Activated CD4-positive, alpha-beta T cell treated with anti-CD3 and anti-CD28 coated beads for 48 hours (primary cell): Measurements from ENCODE around the gene PRDM7.
"Not testable (repeated sequence)": the region's sequence is repeated elsewhere in the genome, so short reads cannot be mapped to it uniquely, and the experiment has no call there.

ENCODE experiments used
- DNase-seq: peaks from one replicate; pipeline ENCODE4 v3.0.0-alpha.2; 2020

The PRDM7 gene

DNA sequence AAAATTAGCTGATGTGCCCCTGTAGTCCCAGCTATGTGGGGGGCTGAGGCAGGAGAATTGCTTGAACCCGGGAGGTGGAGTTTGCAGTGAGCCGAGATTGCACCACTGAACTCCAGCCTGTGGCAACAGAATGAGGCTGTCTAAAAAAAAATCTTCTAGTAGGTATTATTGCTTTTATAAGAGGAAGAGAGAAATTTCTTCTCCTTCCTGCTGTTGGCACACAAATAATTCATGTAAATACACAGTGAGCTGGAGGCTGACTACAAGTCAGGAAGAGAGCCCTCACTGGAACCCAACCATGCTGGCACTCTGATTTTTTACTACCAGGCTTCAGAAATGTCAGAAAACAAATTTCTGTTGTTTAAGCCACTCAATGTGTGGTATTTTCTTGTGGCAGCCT is 6.7 kb downstream of the PRDM7 start:
- no peak for DNase-seq

DNA sequence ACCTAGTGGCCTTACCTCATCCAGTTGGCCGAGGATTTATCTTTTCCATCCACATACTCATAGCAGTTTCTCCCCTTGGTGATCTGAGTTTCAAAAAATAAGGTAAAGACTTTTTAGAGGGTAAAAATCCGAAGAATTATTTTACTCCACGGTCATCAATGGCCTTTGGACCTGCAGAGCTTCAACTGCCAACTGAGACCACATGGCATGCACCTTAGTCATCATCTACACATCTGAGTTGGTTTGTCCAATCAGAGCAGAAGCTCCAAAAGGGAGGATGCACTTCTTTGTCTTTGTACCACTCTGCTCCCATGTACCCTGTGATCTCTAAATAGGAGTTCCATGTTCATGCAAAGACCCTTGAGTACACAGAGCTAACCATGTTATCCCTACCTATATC is 15.7 kb downstream of the PRDM7 start:
- DNase-seq = no peak

DNA sequence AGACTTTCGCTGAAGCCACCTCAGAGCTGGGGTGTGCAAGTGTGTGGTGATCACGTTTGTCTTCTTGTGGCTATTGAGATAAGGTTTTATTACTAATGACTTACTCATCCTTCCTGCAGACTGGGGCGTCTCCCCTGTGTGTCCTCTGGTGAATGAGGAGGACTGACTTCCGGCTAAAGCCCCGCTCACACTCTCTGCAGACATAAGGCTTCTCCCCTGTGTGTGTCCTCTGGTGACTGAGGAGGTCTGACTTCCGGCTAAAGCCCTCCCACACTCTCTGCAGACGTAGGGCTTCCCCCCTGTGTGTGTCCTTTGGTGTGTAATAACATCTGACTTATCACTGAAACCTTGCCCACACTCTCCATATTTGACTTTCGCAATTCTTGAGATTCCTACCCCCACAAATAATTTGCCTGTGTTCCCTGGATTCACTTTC is 19.4 kb downstream of the PRDM7 start:
- peak; percentile 49 for DNase-seq

DNA sequence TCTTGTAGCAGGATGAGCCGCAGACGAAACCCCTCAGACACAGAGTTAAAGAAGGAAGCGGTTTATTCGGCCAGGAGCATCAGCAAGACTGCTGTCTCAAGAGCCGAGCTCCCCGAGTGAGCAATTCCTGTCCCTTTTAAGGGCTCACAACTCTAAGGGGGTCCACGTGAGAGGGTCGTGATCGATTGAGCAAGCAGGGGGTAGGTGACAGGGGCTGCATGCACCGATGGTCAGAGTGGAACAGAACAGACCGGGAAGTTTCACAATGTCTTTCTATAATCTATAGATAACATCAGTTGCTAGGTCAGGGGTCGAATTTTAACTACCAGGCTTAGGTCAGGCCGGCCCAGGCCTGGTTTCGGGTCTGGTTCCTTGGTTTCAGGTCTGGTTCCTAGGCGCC is 20.6 kb downstream of the PRDM7 start:
- not testable (repeated sequence) for DNase-seq

DNA sequence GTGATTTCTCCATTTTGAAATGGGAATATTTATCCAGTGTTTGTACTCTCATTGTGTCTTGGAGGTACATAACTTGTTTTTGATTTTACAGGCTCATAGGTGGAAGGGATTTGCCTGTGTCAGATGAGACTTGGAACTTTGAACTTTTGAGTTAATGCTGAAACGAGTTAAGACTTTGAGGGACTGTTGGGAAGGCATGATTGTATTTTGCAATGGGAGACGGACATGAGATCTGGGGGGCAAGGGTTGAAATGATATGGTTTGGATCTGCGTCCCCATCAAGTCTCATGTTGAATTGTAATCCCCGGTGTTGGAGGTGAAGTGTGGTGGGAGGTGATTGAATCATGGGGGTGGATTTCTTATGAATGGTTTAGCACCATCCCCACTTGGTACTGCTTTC is 21.8 kb downstream of the PRDM7 start:
- no peak for DNase-seq

DNA sequence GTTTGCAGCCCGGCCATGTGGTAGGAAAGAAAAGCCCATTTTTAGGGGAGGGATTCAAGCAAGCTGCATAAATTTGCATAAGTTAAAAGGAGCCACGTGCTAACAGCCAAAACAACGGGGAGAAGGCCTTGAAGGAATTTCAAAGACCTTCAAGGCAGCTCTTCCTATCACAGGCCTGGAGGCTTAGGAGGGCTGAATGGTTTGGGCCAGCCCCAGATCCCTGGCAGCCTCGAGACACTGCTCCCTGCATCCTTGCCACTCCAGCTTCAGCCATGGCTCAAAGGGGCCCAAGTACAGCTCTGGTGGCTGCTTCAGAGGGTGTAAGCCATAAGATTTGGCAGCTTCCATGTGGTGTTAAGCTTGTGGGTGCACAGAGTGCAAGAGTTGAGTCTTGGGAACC is 22.6 kb downstream of the PRDM7 start:
- DNase-seq = no peak

DNA sequence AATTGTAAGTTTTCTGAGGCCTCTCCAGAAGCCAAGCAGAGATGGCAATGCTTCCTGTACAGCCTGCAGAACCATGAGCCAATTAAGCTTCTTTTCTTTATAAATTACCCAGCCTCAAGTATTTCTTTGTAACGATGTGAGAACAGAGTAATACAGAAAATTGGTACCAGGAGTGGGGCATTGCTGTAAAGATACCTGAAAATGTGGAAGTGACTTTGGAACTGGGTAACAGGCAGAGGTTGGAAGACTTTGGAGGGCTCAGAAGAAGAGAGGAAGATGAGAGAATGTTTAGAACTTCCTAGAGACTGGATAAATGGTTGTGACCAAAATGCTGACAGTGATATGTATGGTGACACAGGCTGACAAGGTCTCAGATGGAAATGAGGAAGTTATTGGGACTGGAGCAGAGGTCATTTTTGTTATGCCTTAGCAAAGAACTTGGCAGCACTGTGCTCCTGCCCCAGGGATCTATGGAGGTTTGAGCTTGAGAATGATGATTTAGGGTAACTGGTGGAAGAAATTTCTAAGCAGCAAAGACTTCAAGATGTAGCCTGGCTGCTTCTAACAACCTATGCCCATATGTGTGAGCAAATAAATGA is 23.1 kb downstream of the PRDM7 start:
- DNase-seq = no peak

DNA sequence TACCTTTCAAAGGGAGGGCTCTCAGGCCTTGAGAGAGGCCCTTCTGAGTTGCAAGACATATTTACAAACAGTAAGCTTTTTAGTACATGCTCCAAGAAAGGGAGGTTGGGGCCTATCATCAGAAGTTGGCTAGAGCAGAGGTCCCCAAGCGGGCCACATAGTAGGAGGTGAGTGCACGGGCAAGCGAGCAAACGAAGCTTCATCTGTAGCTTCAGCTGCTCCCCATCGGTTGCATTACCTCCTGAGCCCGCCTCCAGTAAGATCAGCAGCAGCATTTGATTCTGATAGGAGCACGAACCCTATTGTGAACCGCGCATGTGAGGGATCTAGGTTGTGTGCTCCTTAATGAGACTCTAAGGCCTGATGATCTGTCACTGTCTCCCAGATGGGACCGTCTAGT is 26.2 kb downstream of the PRDM7 start:
- no peak for DNase-seq

DNA sequence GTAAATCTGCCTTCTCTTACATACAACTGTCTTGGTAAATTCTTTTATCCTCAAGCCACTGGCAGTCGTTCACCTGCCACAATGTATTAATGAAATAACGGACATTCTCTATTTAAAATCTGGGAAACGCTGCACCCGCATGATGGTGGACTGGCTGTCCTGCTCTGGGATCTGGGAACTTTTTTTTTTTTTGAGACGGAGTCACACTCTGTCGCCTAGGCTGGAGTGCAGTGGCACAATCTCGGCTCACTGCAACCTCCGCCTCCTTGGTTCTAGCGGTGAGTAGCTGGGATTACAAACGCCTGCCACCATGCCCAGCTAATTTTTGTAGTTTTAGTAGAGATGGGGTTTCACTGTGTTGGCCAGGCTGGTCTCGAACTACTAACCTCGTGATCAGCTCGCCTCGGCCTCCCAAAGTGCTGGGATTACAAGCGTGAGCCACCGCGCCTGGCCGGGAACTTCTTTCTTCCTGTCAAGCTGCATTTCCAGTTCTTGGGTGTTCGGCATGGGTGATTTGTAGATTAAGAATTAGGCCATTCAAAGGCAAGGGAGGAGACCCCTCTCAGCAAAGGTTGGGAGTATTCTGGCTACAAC is 28.3 kb downstream of the PRDM7 start:
- DNase-seq = no peak

DNA sequence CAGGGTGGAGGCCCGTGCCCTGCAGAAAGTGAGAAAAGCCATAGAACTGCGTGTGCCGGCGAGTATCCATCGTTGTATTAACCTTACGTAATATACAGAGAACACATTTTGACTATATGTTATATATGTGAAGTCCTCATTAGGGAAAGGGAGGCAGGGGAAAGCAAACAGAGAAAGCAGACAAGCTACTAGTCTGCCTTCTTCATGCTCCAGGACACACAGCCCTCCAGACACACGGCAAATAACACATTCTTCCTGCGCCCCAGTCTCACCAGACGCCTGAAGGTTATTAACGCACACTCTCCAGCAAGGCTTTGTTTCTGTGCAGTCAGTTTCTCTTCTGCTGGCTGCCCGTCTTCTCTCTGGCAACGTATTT is 28.8 kb downstream of the PRDM7 start:
- no peak for DNase-seq

DNA sequence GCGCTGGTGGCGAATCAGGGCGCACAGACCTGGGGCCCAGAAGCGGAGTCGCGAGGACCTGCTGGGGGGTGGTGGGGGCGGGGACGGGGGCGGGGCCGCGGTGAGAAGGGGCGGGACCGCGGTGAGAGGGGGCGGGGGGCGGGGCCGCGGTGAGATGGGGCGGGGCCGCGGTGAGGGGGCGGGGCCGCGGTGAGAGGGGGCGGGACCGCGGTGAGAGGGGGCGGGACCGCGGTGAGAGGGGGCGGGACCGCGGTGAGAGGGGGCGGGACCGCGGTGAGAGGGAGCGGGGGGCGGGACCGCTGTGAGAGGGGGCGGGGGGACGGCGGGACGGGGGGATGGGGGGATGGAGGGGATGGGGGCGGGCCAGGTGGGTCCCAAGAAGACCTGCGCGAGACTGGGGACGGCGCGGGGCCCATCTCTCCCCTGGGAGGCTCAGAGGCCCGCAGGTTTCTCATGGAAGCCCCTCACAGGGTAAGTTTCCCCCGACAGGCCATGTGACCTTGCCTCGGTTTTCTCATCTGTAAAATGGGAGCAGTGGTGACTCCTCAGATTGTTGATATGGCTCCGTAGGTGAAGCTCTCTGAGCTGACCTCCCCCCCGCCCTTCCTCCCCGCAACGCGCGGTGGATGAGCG is 29.3 kb downstream of the PRDM7 start:
- no peak for DNase-seq

DNA sequence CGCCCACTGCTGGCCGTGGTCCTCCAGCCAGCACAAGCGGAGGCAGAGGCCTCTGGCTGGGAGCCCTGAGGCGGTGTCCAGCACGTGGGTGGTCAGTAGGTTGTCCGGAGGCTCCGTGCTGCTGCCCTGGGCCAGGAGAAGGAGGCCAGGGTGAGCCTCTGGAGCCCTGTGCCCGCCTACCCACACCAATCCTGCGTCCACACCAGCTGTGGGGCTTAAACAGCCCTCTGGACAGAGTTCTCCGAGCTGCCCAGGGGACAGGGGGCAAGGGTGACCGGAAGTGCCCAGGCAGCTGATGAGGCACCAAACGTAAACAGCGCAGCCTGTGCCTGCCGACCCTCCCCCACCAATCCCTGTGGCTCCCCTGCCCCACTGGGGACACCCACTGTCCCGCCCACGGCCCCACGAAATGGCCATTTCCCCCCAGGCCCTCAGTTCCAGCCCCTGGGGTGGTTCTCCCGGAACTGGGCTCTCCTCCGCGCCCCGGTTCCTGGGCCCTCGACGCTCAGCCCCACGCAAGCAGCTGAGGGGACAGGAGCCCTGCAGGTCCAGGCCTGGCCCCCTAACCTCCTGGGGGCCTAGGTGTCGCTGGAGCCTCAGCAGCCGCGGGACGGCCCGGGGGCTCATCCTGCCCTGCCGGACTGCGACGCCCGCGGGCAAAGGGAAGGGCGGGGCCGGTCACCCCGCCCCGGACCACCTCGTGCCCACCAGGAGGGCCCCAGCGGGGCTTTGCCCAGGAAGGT is 30.0 kb downstream of the PRDM7 start:
- DNase-seq = no peak

DNA sequence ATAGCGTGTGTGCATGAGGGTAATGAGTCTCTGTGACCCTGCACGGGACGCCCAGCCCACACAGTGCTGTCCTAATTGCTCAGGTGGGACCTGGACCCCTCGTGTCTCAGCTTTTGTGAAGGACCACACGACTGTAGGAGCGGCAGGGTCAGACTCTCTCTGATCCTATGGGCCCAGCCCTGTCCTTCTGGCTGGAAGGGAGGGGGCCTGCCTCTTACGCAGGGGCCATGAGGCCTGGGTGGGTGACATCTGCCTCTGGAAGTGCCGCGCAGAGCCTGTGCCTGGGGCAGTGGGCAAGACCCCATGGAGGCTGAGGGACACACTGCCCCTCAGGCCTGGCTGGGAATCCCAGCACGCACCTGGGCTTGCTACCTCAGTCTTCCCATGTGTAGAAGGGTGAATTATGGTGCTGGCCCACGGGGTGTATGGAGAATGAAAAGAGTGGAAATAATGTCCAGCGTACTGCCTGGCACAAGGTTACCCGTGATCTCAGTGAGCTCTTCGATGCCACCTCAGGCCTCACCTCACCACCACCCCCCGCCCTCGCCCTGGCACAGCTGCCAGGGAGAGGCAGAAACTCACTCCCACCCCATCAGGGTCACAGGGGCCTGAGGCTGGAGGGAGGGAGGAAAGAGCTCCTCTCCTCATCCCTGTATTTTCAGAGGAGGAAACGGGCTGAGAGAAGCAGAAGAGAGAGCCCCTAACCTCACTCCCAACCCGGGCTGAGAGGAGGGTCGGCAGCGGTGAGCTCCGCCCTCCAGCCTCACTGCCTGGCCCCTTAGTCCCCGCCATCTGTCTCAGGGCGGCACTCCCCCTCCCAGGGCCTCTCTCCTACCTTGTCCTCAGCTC is 30.8 kb downstream of the PRDM7 start:
- no peak for DNase-seq

DNA sequence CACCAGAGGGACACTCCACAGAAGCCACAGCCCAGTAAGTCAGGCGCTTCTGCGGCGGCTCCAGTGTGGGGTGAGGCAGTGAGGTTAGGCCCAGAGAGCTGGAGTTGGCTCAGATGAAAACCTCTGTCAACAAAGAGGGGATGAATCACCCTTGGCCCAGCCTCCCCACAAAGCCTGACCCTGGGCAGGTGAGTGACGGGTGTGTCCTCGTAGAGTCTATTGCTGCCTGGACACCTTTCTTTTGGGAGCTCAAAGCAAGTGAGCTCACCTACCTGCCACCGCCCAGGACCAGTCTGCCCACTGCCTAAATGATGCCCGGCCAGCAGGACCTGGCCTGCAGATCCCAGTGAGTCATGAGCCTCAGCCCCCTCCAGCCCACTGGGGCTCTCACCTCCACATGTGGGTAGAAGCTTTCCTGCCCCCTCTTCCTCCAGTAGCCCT is 33.0 kb downstream of the PRDM7 start:
- DNase-seq = no peak

DNA sequence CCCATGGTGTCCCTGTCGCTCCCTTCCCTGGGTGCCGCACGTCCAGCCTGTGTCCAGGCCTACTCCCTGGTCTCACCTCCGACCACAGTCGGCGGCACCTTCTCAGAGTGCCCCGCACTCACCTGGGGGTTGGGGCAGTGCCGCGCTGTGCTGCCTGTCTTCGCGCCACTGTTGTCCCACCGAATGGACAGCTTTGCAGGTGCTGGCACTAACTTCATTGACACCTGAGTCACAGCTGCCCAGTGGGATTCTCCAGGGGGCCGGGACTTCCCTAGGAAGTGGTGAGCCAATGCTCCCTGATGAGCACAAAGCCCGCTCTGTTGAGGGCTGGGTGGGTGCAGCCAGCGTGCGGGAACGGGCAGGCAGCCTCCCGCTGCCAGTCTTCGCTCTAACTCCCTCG is 33.6 kb downstream of the PRDM7 start:
- DNase-seq = no peak

DNA sequence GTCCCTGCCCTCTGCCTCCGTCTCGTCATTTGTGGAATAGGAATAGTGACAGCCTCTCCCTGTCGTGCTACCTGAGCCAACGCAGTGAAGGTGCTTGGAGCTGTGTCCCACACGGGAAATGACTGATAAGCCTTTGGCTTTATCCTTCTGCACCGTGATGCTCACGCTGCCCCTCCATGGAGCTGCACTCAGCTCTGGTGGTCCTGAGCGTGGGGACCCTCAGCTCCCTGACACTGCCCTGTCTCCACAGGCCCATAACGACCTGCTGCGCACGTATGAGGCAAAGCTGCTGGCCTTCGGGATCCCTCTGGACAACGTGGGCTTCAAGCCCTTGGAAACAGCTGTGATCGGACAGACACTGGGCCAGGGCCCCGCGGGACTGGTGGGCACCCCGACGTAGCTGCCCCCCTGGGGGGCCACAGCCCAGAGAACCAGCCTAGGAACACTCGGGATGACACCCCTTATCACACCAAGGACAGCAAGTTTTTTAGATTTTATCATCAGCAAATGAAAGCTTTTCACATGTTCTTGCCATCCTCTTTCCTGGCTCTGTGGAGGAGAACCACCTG is 34.1 kb downstream of the PRDM7 start:
- no peak for DNase-seq

DNA sequence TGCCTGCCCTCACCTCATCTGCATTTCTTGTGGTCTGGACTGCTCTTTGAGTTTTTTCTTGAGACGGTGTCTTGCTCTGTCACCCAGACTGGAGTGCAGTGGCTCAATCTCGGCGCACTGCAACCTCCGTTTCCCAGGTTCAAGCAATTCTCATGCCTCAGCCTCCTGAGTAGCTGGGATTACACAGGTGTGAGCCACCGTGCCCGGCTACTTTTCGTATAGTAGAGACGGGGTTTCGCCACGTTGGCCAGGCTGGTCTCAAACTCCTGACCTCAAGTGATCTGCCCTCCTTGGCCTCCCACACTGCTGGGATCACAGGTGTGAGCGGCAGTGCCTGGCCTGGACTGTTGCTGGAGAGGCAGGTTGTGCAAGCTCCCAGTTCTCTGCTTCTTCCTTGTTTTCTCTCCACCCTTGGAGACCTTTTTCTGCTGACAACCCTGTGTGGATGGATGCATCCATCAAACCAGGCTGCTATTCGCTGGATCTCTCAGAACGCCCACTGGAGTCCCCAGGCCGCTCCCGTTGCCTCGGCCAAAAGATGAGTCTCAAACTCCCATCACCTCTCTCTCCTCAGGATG is 35.1 kb downstream of the PRDM7 start:
- DNase-seq = no peak

DNA sequence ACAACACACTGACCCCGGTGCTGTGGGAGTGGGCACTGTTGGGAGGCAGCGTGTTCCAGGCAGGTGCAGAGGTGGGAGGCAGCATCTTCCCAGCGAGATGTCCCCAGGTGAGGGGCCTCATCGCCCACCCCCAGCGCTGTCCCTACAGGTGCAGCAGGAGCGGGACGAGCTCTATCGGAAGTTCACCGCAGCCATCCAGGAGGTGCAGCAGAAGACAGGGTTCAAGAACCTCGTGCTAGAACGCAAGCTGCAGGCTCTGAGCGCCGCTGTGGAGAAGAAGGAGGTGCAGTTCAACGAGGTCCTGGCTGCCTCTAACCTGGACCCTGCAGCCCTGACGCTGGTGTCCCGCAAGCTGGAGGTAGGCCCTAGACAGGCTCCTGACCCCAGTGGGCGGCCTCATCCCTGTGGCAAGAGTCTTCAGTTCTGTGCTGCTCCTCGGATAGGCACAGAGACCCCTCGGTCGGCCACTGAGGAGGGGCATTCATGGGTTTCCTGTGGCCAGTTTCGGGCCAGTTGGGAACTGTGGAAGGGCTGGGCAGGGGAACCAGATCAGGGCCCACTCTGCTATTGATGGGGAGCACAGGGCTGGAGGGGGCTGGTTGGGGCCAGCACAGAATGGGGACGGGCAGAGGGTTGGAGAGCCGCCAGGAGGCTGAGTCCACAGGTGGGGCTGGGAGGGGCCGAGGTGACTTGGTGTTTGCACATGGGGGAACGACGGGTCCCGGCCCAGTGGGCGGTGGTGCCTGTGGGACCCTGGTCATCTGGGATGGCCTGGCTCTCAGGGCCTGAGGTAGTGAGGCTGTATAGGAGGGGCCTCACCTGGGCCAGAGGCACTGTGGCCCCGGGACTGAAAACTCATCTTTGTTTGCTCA is 36.7 kb downstream of the PRDM7 start:
- DNase-seq = no peak

DNA sequence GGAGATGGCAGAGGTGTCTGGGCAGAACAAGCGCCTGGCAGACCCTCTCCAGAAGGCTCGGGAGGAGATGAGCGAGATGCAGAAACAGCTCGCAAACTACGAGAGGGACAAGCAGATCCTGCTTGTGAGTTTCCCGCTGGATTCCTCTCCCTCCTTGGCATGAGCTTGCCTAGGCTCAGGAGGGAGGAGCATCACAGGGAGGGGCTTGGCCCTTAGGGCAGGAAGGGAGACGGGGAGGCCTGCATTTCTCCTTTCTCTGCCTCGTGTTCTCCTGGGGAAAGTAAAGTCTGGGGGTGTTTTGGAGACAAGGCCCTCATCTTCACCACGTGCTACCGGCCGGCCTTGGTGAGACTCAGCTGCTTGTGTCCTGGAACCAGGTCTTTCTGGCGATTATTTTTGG is 39.9 kb downstream of the PRDM7 start:
- DNase-seq = no peak

DNA sequence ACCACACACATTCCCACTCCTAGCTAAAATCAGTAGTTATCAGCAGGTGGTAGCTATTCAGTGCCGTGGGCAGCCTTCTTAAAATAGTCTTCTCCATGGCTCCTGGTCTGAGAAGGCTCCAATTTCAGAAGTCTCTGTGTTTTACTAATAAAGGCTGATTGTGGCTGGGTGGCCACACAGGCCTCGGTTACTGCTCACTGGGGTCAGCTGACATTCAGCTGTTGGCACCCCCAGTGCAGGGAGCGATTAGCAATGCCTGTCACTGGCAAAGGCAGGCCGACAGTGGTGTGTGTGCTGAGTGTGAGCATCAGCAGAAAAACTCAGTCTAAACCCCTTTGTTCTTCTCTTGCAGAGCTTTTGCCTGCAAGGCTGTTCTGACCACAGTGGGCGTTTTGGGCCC is 41.2 kb downstream of the PRDM7 start:
- no peak for DNase-seq

DNA sequence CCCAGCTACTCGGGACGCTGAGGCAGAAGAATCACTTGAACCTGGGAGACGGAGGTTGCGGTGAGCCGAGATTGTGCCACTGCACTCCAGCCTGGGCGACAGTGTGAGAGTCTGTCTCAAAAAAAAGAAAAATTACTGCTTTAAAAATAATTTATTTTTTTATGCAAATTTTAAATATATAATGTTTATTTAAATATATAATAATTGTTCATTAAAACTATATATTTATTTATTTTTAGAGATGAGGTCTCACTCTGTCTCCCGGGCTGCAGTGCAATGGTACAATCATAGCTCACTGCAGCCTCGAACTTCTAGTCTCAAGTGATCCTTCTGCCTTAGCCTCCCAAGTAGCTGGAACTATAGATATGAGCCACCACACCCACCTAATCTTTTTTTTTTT is 42.6 kb downstream of the PRDM7 start:
- no peak for DNase-seq
